D341Med (cell line): ENCODE results near the gene IFIT1B.
"Not testable (repeated sequence)": the region's sequence is repeated elsewhere in the genome, so short reads cannot be mapped to it uniquely, and the experiment has no call there.

ENCODE experiments used
- DNase-seq: peaks from one replicate; pipeline ENCODE4 v3.0.0; 2012; ENCODE audit warnings: low spot score

The IFIT1B gene

DNA sequence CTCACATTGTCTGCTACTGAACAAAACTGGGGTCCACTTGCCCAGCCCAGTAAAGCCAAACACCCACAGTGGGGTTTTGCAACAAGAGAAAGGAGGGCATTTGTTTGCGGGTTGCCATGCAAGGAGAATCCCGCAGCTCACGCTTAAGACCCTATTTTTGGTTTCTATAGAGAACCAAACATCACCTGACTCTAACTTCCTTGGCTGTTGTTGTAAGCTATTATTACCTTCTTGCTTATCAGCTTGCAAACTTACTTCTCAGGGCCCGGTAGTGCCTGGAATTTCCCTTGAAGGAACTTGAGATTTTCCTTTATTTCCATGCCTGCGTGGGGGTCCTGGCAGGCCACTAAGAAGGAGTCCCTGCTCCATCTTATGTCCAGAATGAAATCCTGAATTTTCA is 29.4 kb upstream of the IFIT1B start:
- DNase-seq = no peak

DNA sequence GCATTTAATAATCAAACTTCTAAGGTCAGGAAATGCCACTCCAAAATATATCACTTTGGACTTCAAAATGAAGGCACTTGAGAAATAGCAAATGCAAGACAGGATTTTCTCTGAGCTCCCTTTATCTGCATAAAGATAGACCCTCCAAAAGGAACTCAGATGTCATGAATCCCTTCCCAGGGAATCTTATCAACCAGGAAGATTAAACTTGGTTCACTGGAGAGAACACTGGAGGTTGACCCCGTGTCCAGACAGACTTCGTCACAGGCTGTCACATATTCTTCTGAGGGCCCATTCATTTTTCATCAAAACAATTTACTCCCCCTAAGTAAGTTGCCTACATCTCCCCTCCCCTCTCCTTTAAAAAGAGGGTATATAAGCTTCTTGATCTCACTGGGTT is 28.9 kb upstream of the IFIT1B start:
- DNase-seq = no peak

- DNase-seq = not testable (repeated sequence)
Observed at GRCh38 chr10:89350631-89351315, 27.1 kb upstream of the IFIT1B start.

DNA sequence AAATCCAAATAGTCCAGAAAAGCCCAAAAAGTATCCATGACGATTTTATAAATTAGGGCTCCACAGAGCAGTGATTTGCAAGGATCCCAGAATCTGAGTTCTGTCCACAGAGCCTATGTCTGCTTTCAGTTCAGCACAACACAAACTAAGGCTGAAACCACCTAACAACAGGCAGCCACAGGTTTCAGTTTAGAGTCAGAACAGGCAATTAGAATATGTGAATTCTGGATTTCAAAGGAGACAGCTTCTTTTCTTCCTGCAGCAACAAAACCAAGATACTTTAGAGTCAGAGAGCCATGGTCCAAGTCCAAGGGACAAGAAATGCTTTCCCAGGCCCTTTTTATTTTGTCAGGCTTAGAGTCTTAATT is 26.5 kb upstream of the IFIT1B start:
- DNase-seq = no peak

- DNase-seq = no peak
Observed at GRCh38 chr10:89351780-89352597, 25.9 kb upstream of the IFIT1B start.

DNA sequence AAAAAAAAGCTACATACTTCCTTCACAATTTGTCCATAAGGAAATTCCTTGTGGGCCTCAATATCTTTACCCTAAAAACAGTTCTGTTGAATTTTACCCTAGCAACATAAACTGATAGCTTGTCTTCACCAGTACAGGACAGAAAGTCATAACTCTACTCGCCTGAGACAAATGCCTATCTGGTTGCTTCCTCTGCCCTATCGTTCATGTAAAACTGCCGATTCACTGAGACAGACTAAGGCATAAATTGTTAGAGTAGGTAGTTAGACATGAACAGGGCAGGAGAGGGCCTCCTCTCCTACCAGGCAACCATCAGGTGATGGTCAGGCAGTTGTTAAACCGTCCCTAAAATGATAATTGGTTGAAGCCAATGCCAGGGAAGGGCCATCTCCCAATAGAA is 25.1 kb upstream of the IFIT1B start:
- DNase-seq = no peak

GRCh38 chr10:89355394-89355931 is 22.4 kb upstream of the IFIT1B start:
- no peak for DNase-seq

- DNase-seq = no peak
Observed at GRCh38 chr10:89357096-89357495, 20.8 kb upstream of the IFIT1B start.

DNA sequence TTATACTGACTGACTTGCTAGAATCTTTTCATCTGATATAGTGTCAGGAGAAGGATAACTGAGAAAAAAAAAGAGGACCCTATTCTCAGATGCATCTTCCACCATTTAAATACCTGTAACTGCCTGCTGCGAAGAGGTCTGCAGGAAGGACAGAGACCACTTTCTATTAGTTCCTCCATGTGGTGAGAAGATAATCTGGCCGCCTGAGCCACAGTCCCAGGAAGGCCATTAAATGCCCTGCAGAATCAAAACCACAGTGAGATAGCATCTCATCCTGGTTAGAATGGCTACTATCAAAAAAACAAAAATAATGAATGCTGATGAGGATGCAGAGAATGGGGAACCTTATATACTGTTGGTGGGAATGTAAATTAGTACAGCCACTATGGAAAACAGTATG is 19.9 kb upstream of the IFIT1B start:
- no peak for DNase-seq

DNA sequence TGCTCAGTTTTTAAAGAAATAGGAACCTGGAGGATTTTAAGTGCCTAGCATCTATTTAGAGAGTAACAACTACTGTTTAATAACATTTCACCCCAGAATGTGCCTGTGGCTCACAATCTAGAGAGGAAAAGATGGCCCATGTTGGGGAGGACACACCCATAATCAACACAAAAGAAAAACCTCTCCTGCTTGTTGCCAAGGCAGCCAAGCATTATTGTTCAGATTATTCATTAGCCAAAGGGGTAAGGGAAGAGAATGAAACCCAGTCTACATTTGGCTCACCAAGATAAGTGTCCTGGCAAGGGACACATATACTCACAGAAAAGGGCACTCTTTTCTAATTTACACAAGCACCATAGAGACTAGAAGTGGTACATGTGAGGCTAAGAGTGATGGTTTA is 17.7 kb upstream of the IFIT1B start:
- DNase-seq = no peak

DNA sequence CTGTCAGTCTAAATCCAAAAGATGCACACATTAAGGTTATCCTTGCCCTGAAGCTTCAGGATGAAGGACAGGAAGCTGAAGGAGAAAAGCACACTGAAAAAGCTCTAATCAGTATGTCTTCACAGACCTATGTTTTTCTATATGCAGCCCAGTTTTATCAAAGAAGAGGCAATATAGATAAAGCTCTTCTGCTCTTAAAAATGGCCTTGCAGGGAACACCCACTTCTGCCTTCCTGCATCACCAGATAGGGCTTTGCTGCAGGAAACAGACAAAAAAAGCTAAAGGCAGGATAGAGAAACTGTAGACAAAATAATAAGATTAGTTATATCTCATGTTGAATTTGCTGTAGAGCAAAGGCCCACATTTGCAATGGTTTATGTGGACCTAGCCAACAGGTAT is 14.9 kb upstream of the IFIT1B start:
- DNase-seq = no peak

DNA sequence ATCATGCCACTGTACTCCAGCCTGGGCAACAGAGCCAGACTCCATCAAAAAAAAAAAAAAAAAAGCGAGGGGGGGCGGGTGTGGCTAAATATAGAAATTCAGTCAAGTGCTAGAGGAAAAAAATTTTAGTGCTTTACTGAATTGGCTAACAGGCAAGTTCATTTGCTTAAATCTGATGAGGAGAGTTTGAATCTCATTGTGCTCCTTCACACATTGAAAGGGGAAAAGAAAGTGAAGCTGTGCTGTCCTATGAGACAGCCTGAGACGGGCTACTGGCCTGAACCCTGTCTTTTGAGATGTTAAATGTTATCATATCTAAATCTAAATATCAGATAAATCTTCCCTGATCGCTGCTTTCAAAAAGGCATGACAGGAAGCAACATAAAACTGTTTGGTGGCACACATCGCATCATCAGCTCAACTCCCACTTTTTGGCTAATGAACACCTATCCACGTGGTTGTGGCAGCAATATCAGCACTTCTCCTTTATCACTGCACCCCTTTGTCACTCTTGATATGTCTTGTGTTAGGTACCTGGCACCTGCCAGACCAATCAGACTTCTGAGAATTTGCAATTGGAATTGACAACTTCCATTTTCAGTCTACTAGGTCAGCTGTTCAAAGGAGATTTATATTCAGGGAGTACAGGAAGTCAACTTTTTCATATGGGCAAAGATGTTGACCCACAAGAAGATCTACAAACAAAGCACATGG is 14.0 kb upstream of the IFIT1B start:
- DNase-seq = no peak

DNA sequence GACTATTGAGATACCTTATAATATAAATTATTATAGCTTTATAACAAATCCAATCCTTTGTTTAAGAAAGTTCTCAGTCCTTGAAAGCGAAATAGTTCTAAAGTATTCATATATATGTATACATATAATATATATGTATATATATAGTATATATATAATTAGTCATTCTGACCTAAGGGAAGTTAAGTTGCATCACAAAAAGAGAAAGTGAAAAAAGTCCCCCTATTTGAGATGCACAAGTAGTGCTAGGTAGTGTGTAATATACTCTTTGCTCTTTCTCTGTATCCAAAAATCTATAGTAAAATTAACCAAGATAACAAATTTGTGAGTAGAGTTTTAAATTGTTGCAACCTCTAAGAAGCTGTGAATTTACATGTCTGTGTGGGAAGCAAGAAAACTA is 13.3 kb upstream of the IFIT1B start:
- no peak for DNase-seq

- no peak for DNase-seq
Observed at GRCh38 chr10:89367529-89367928, 10.3 kb upstream of the IFIT1B start.

DNA sequence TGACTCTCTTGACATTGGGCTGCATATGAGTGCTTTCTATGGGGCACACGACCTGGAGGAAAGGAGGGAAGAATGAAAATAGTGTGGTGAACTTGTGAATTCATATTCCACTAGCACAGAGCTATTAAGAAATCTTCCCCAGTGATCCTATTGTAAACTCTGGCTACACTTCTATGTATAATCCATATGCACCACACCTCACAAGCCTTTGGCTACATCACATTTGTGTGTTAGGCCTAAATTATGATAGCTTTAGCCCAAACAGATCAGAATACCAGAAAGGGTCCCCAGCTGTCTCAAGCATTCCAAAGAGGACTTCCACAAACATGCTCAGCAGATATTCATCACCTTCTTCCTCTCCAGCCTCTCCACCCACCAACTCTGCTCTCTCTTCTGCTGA is 9.7 kb upstream of the IFIT1B start:
- DNase-seq = no peak

DNA sequence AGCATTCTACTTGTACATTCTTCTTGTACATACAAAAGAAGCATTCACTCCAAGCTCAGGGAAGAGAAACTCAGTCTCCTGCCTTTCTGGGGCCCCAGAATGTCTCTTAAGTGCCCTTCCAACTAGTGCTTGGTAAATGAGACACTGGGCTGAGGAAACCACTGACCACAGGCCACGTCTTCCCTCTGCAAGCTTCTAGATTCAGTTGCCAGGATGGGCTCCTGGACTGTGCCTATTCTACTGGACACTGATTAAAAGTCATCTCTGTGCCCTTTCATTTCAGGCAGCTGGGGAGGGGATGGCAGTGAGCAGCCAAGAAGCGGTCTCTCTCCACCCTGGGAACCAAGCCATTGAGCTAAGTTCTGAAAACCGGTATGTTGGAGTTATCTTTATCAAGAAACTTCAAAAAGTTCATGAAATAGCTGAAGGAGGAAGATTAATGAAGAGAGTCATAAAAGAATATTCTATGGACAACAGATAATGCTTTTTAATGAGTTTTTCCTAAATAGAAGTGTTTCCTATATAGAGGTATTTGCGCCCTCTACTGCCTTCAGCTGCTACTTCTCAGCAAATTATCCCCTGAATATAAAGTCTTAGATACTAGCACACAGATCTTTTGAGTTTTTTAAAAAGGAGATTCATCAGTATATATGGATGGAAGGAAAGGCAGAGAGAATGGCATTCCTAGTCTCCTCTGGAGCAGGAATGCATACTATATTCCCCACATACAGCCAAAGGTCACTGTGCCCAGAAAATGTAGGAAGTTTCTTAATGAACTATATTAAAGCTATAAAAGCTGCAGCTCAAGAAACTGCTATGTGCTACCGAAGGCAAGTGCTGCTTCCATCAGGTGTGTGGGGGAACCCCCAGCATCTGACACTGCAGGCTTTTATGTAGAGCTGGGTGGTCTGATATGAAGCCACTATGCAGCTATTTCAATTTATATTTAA is 8.4 kb upstream of the IFIT1B start:
- DNase-seq = no peak

GRCh38 chr10:89371079-89371478 is 6.8 kb upstream of the IFIT1B start:
- DNase-seq = no peak

DNA sequence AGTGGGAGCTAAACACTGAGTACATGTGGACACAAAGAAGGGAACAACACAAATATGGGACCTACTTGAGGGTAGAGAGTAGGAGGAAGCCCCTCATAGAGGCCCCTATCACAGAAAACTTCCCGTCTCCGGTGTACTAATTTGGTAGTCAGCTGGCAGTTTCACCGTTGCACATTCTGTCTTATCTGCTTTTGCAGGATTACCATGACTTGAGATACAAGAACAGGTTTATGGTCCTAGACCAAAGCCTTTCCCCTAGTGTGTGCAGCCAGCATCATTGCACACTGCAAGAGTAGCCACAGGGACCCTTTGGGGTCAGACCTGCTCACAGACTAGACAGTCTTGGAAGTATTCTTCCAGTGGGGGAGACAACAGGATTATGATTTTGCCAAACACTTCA is 5.9 kb upstream of the IFIT1B start:
- no peak for DNase-seq

DNA sequence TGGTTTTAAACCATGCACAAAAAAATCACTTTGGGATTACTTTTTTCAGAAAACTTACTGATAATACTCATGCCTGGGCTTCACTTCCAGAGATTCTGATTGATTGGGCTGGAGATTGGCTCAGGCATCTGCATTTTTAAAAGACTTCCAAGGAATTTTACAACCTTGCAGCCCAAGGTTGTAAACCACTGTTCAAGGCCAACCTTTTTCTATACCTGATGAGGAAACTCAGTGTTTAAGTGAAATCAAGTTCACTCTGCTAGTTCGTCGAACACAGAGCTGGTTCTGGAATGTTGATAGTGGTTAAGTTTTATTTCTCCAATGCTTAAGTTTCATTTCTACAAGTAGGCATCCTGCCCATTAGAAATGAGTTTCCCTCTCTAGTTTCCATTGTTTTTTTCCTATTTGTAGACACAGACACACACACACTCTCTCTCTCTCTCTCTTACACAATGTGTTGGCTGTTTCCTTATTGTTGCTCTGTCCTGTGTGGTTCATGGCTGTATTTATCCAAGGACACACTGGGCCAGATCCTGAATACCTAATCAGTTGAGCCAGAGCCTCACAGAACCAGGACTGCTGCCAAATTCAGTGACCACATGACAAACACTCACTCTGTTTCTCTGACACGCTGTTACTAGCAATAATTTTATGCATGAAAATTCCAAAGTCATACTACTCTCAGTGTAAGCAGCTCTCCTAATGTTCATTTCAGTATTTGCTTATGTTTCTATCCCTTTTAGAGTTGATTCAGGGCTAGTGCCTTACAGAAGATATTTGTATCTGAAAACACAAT is 3.7 kb upstream of the IFIT1B start:
- no peak for DNase-seq

DNA sequence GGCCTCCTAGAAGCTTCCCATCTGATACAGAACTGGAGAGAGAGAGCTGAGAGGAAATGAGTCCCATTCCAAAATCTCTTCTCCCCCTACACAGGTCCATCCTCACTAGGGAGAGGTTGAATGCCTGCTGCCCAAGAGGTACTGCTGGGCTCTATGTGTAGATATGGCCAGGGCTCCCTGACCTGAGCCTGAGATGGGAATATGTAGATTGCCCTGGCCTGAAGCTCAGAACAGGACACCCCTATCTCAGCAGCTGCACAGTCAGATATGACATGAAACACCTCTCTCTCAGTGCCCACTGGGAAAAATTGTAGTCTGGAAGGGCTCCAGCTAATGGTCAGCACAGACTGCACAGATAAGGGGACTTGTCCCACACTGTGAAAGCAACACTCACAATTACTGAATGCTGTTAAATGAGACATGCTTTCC is 3.1 kb upstream of the IFIT1B start:
- no peak for DNase-seq

- DNase-seq = no peak
Observed at GRCh38 chr10:89379103-89379502, 1.2 kb downstream of the IFIT1B start.
